ENCODE results near the gene HSD17B8. TPM values are rescaled to one million over a fixed set of nuclear protein-coding genes. Genes with fewer than 3 reads are reported as not detected.
A peak's percentile ranks its signal among the peaks of the same experiment; 100 is the strongest.

The HSD17B8 gene
- total RNA-seq, 1 donor from 2014 or later: not detected

GRCh38 chr6:33213166-33213988 is 8.9 kb downstream of the HSD17B8 start:
- Histone ChIP-seq H3K9me3 (no peaks in the 10 kb centered on the region), H3K36me3 (peaks cover 0 to 11% of the 10 kb centered on the region in 2 donors), H3K4me3 (peak overlapping the region; percentile 51 to 72), H3K27me3 (no peaks in the 10 kb centered on the region), H3K4me1 (peaks cover 3 to 5% of the 10 kb centered on the region in 2 donors), H3K27ac (peak overlapping the region in 1 of 2 donors; percentile 49)
- TF ChIP-seq, protein P1, sequence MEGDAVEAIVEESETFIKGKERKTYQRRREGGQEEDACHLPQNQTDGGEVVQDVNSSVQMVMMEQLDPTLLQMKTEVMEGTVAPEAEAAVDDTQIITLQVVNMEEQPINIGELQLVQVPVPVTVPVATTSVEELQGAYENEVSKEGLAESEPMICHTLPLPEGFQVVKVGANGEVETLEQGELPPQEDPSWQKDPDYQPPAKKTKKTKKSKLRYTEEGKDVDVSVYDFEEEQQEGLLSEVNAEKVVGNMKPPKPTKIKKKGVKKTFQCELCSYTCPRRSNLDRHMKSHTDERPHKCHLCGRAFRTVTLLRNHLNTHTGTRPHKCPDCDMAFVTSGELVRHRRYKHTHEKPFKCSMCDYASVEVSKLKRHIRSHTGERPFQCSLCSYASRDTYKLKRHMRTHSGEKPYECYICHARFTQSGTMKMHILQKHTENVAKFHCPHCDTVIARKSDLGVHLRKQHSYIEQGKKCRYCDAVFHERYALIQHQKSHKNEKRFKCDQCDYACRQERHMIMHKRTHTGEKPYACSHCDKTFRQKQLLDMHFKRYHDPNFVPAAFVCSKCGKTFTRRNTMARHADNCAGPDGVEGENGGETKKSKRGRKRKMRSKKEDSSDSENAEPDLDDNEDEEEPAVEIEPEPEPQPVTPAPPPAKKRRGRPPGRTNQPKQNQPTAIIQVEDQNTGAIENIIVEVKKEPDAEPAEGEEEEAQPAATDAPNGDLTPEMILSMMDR (IDR thresholded peaks at IDR 0.05): no peak
- intact Hi-C loops (cut with DNase I): no loop called here
- DNase-seq (ENCODE audit: low spot score in 2 of 2): peak in 1 of 2 donors; percentile 63

DNA sequence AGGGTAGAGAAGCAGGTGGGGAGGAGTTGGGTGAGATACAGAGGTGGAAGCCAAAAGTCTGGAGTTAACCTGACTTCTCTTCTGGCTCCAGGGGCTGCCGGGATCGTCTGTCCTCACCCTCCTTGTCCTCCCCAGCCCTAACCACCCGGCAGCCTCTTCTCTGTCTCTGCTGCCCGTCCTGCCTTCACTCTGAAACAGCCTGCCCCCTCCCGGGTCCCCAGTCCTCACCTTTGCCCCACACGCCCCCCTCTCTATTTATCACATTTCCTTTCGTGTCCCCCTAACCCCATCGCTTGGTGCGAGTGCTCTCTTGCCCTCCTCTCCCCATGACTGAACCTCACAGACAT is 9.5 kb downstream of the HSD17B8 start:
- intact Hi-C loops (cut with DNase I): no loop called here
- Histone ChIP-seq H3K36me3 (peaks cover 0 to 11% of the 10 kb centered on the region in 2 donors), H3K27me3 (no peaks in the 10 kb centered on the region), H3K9me3 (no peaks in the 10 kb centered on the region), H3K27ac (peak overlapping the region in 1 of 2 donors; percentile 49), H3K4me3 (peak overlapping the region; percentile 51 to 72), H3K4me1 (peaks cover 1 to 5% of the 10 kb centered on the region in 2 donors)
- no peak for DNase-seq (ENCODE audit: low spot score in 2 of 2)
- TF ChIP-seq, protein P1 (IDR thresholded peaks at IDR 0.05): no peak

DNA sequence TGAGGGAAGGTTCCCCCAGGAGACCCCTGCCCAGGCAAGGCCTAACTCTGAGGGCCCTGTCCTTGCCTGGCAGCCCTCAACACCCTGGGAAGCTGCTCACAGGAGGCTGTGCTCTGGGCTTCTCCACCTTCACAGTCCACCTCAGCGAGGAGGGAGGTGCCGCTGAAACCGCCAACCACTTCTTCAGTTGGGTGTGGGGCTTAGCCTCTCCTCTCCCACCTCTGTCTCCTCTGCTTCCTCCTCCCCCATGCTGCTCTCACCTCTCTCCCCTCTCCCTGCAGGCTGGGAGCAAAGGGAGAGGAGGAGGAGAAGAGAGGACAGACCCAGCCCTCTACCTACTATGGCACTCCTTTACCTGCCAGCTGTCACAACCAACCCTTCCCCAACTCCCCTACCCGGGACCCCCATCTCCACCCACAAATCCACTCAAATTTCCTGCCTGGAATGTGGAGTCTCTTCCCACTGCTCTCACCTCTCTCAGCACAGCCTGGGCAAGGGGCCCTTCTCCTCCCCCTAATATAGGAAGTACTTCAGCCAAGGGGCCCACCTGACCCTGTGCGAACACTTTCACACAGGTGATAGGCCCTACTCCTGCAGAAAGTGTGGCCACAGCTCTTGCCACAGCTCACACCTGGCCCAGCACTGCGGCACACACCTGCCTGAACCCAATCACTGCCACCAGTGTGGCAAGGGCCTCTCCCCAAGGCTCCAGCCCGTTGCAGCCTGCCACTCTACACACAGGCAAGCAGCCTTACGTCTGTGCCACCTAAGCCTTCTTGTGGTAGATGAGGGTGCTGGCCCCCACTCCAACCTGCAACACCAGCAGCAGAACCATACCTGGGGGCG is 11.0 kb downstream of the HSD17B8 start:
- no peaks in the 10 kb centered on the region for H3K9me3 ChIP-seq

GRCh38 chr6:33216117-33216649 is 11.7 kb downstream of the HSD17B8 start:
- no peaks in the 10 kb centered on the region for H3K9me3 ChIP-seq
- H3K4me1 ChIP-seq: peaks cover 0 to 5% of the 10 kb centered on the region in 2 donors
- H3K27ac ChIP-seq: no peak overlapping the region
- TF ChIP-seq, protein P1 (IDR thresholded peaks at IDR 0.05): no peak
- no peak overlapping the region for H3K4me3 ChIP-seq
- no peaks in the 10 kb centered on the region for H3K36me3 ChIP-seq
- H3K27me3 ChIP-seq: no peaks in the 10 kb centered on the region
- peak in 1 of 2 donors; percentile 53 for DNase-seq (ENCODE audit: low spot score in 2 of 2)
- intact Hi-C loops (cut with DNase I): no loop called here

More for the DNA sequence above, 11.0 kb downstream of the HSD17B8 start:
- TF ChIP-seq, protein P1 (IDR thresholded peaks at IDR 0.05): no peak
- intact Hi-C loops (cut with DNase I): no loop called here
- Histone ChIP-seq H3K36me3 (peaks cover 0 to under 1% of the 10 kb centered on the region in 2 donors), H3K4me1 (peaks cover 0 to 5% of the 10 kb centered on the region in 2 donors), H3K27me3 (no peaks in the 10 kb centered on the region), H3K27ac (no peak overlapping the region), H3K4me3 (no peak overlapping the region)
- peak in 1 of 2 donors; percentile 46 for DNase-seq (ENCODE audit: low spot score in 2 of 2)

DNA sequence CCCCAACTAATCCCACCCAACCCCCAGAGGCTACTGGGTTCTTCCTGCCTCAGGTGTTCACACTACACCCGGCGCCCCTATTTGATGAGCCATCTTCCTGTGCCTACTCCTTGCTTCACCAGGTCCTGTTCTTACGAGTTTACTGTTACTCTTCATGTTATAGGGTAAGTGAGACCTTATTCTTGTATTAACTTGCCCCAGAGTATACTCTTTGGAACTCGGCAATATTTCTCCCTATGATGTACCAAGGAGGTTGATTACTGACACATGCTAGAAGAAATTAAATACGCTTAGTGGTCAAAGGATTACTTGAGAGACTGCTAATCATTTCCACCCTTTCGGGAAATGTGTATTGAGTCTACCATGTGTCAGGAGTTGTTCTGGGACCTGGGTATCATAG is 12.8 kb downstream of the HSD17B8 start:
- Histone ChIP-seq H3K27me3 (no peaks in the 10 kb centered on the region), H3K4me1 (peaks cover 0 to 5% of the 10 kb centered on the region in 2 donors), H3K9me3 (no peaks in the 10 kb centered on the region), H3K27ac (no peak overlapping the region), H3K36me3 (no peaks in the 10 kb centered on the region), H3K4me3 (no peak overlapping the region)
- intact Hi-C loops (cut with DNase I): no loop called here
- TF ChIP-seq, protein P1 (IDR thresholded peaks at IDR 0.05): no peak
- no peak for DNase-seq (ENCODE audit: low spot score in 2 of 2)

All from ascending aorta (tissue), 2 donors.